ENCODE data around the gene MBIP.

The MBIP gene

GRCh38 chr14:36315159-36315853 lies 5.1 kb downstream of the MBIP start:
- DNase-seq (ENCODE audit: extremely low read depth in 1 of 2, low read depth in 1 of 2) = peak in 1 of 2 donors; percentile 26

DNA sequence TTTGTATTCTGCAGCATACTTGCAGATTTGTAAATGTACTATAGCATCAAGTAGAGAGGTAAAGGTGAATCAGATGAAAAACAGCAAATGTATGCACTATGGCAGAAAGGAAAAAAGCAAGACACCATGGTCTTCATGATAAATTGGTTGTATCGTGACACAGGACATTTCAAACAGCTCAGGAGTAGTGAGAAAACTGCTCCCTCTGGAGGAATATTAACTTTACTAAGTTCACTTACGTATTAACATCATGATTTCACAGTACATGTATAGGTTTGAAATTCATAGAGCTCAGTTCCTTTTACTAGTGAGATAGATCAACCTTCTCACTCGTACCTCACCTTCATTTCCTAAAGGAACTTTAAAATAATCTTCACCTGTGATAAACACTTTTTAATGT lies 6.5 kb downstream of the MBIP start:
- no peak for DNase-seq (ENCODE audit: extremely low read depth in 1 of 2, low read depth in 1 of 2)

- DNase-seq (ENCODE audit: extremely low read depth in 1 of 2, low read depth in 1 of 2) = no peak
Measured at GRCh38 chr14:36313206-36313605, 7.2 kb downstream of the MBIP start.

GRCh38 chr14:36306836-36307235 lies 13.6 kb downstream of the MBIP start:
- DNase-seq (ENCODE audit: extremely low read depth in 1 of 2, low read depth in 1 of 2) = no peak

DNA sequence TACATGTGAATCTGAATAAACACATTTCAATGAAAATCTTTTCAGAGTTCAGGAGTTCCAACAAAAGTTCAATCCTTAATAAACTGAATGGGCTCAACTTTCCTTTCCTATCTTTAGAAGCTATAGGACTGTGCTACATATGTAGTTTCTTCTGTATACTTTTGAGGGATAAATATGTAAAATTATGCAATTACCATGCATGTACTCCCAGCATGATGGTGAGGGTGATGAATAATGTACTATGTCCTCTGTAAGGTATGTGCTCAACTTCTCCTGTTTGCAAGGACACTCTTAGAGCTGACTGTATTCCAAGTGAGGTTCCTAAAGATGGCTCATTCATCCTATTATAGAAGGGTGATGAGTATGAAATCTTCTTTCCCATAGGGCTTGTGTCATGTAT lies 15.5 kb downstream of the MBIP start:
- DNase-seq (ENCODE audit: extremely low read depth in 1 of 2, low read depth in 1 of 2) = no peak

GRCh38 chr14:36303960-36304359 lies 16.5 kb downstream of the MBIP start:
- no peak for DNase-seq (ENCODE audit: extremely low read depth in 1 of 2, low read depth in 1 of 2)

DNA sequence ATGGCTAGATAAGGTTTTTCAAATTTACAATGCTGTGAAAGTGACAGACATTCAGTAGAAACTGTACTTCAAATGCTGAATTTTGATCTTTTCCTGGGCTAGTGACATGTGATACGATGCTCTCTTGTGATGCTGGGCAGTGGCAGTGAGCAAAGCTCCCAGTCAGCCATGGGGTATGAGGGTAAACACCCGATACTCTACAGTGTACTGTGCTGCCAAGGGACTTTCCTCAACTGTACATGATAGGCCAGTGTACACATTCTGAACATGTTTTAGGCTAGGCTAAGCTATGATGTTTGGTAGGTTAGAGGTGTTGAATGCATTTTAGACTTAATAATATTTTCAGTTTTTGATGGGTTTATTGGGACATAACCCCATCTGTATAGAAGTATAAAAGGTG lies 17.6 kb downstream of the MBIP start:
- no peak for DNase-seq (ENCODE audit: extremely low read depth in 1 of 2, low read depth in 1 of 2)

- no peak for DNase-seq (ENCODE audit: extremely low read depth in 1 of 2, low read depth in 1 of 2)
Measured at GRCh38 chr14:36301159-36301558, 19.3 kb downstream of the MBIP start.

GRCh38 chr14:36300337-36300736 lies 20.1 kb downstream of the MBIP start:
- no peak for DNase-seq (ENCODE audit: extremely low read depth in 1 of 2, low read depth in 1 of 2)

DNA sequence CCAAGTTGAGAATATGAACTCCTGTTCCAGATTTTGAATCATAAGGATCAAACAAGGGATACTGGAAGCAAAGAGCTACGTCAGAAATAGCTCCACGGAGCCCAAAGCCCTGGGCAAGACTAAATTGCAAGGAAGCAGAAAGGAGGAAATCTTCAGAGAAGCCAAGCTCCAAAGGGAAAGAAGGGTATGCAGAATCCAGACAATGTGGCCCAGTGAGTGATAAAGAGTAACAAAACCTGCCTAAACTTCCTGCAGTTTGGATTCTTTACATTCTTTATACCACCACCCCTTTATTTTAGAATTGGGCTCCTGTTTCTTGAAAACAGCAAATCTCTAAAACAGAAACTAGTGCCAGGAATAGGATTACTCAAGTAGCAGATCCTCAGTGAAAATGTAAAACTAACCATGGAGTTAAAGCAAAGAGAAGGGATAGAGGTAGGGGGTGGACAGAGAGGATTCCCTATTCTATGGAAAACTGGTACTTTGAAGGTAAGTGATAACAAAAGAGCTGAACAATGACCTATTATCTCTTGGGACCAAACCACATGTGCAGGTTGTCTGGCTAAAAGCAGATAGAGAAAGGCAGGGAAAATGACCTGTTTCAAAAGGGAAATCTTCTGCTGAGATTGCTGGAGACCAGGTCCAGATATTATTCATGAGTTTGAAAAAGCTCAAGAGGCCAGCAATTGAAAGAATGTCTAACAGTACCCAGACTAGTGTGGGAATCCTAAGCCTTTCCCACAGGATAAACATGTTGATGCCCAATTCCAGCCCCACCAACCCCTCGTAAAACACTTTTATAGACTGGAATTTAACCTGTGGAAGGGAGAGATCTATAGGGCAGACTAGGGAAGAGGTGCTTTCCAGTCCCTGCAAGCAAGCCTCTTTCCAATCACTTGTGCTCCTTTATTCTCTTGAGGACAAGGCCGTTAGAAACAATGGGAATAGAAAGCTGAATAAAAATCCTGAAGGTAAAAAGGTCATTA lies 24.5 kb downstream of the MBIP start:
- no peak for DNase-seq (ENCODE audit: extremely low read depth in 1 of 2, low read depth in 1 of 2)

DNA sequence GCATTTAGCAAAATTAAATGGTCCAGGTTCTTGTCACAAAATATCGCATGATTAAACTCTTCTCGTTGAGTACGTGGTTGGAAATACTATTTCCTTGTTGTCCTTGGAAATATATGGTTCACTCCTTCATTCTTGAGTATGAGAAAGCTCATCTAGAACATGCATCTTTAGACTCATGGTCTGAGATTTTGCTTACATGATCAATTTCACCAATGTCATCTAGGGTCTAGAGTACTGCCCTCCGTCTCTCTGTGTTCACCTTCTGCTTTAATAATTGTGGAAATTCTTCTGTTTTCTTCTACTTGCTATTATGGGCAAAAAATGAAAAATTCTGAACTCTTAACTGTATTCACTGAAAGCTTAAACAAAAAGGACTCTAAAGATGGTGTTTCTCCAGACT lies 25.9 kb downstream of the MBIP start:
- DNase-seq (ENCODE audit: extremely low read depth in 1 of 2, low read depth in 1 of 2) = no peak

DNA sequence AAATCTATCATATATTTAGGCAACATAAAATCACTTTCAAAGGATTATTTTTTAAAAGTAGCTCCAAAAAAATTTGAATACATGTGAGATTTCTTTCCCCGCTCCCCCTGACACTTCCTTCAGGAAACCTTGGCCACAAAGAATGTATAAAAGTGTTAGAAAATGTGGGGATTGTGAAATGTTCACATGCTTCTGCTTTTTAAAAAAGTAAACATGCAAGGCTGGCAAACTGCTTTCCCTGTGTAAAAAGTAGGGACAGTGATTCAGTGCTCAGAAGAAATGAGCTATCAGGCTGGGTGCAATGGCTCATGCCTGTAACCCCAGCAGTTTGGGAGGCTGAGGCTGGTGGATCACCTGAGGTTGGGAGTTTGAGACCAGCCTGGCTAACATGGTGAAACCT lies 26.6 kb downstream of the MBIP start:
- DNase-seq (ENCODE audit: extremely low read depth in 1 of 2, low read depth in 1 of 2) = no peak

- DNase-seq (ENCODE audit: extremely low read depth in 1 of 2, low read depth in 1 of 2) = no peak
Measured at GRCh38 chr14:36289954-36290353, 30.5 kb downstream of the MBIP start.

DNA sequence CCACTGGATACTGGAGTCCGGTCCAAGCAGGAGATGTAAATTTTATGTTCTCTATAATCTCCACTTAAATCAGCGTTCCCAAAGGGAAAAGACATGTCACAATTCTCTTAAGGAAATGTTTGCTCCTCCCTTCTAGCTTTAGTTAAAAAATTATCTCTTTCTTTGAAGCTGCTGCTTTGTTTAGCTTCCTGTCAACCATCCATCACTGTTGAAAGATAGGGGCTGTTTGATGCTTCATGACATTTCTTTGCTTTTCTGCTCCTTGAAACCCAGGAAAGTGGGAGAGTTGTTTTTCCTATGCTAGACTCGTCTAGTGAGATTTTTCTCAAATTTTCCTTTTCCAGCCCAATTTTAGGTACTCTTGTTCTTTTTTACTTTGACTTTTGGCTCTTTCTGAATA lies 31.9 kb downstream of the MBIP start:
- DNase-seq (ENCODE audit: extremely low read depth in 1 of 2, low read depth in 1 of 2) = no peak

DNA sequence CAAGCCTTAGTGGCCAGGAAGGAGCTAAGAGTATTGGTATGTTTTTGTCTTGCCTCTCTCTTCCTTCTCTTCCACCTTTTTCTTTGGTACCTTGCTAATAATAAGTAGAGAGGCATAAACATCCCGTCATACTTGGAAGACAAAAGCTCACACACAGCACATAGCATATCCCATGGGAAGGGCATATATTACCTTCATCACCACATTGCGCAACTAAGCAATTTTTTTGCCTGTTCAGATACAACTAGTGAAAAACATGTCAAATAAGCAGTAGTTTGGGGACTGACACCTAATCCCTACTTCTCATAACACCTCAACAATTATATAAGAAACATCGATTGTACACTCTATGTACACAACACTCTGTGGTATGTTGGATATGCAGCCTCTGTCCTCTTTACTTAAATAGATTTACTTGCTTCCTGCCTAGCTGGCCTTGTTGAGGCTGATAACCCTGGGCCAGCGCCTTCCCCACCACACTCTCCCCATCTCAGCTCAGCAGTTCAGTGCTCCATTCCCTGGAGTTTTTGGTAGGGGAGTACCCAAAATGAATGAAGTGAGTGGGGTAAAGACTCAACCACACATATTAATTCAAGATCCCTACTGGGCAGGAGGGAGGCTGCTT lies 35.4 kb downstream of the MBIP start:
- no peak for DNase-seq (ENCODE audit: extremely low read depth in 1 of 2, low read depth in 1 of 2)

DNA sequence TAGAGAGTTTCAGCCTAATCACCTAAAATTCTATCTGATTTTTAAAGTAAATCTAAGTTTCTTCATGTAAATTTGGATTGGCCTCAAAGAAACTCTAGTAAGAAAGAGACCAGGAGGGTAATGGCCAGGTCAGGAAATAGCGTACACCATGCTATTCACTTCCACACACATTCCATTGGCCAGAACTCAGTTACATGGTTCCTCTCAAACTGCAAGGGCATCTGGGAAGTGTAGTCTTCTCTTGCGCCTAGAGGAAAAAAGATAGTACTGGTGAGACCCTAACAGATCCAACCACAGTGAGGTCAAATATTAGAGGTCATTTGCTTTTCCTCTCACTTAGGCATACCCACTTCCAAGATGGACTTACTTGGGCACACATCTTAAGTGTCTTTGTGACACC lies 39.1 kb downstream of the MBIP start:
- DNase-seq (ENCODE audit: extremely low read depth in 1 of 2, low read depth in 1 of 2) = no peak

- DNase-seq (ENCODE audit: extremely low read depth in 1 of 2, low read depth in 1 of 2) = no peak
Measured at GRCh38 chr14:36279306-36280190, 40.9 kb downstream of the MBIP start.

DNA sequence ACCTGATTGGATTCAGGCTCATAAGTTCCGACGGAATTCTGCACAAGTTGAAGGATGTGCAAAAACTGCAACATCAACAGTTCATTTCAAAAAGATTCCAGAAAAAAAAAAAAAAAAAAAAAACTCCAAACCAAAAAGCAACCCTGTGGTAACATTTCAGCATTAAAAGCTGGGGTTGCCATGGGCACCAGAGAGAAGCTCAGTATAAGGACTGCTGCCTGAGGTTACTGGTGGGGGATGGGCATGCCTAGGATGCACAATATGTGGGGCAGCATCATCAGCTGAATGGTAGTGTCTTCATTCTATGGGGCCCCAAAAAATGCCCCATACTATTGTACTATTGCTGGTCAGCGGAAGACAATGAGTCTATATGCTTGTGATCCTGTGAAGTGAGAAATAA lies 44.7 kb downstream of the MBIP start:
- no peak for DNase-seq (ENCODE audit: extremely low read depth in 1 of 2, low read depth in 1 of 2)

DNA sequence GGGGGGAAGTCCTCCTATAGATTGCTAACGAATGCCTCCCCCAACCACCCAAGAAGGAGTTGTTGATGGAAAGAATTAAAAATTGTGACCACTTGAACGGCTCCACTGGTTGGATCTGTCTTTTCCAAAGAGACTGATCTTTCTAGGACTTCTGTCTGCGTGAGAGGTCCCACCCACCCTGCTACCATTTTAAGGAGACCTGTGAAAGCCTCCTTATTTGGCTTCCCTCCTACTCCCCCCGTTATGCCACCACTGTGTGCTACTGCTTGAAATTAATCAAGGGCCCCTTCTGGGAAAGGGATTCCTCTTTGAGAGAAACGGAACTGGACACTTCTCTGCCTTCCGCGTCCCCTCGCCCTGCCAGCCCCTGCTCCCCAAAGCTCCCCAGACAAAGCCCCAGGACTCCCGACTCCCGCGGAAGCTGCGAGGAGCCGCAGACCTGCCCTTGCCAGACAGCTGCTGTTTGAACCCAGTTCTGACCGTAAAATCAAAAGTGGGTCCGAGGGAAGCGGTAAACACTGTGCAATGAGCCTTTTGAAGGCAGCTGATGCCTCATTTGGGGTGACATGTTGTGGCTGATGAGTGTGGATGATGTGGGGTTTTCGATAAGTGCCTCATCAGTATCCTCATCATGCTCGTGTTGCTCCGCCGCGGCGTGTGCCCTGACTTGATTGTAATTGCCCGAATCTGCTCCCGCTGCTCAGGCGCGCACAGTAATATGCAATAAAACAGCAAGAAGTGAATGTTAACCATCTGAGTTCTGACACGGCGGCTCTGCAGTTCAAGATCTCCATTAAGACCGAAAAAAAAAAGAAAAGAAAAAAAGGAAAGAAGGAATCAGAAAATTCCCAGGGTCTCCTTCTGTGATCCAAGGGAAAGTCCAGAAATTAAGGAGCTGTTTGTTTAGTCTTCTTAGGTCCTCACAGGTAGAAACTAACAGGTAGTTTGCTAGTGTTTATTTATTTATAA lies 48.2 kb downstream of the MBIP start:
- DNase-seq (ENCODE audit: extremely low read depth in 1 of 2, low read depth in 1 of 2) = peak in 1 of 2 donors; percentile 43

- DNase-seq (ENCODE audit: extremely low read depth in 1 of 2, low read depth in 1 of 2) = no peak
Measured at GRCh38 chr14:36271222-36271621, 49.2 kb downstream of the MBIP start.

Measured in stimulated activated CD8-positive, alpha-beta memory T cell treated with anti-CD3 and anti-CD28 coated beads, Interleukin-7, amount 100 ng/mL, for 48 hours (primary cell).